HuH-7.5 (cell line): ENCODE data around the gene SH3GLB1.
A peak's percentile ranks its signal among the peaks of the same experiment; 100 is the strongest.
"Not testable (repeated sequence)": the region's sequence is repeated elsewhere in the genome, so short reads cannot be mapped to it uniquely, and the experiment has no call there.

Experiments
- DNase-seq: peaks from one replicate; pipeline ENCODE4 v3.0.0; 2011; ENCODE audit warnings: low spot score

Gene SH3GLB1

DNA sequence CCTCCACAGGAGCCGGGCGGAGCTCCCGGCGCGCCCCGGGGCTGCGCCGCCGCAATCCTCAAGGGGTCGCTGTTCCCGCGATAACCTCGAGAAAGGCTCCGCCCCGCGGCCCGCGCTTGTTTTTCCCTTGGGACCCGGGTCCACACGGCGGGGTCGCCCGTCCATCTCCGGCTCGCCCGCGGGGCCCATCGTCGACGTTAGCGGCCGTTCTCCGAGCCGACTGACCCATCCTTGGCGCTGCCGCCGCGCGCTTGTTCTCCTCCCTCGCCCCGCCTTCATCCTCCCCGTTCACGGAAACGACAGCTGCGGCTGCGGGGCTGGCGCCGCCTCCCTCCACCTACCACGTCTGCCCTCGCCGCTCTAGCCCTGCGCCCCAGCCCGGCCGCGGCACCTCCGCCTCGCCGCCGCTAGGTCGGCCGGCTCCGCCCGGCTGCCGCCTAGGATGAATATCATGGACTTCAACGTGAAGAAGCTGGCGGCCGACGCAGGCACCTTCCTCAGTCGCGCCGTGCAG is at the start of gene SH3GLB1:
SH3GLB1 (plus strand) TSS at position 119 of the 514 bp plus-strand sequence; CDS start at position 443, 324 bp downstream.
- peak; percentile 54 for DNase-seq

DNA sequence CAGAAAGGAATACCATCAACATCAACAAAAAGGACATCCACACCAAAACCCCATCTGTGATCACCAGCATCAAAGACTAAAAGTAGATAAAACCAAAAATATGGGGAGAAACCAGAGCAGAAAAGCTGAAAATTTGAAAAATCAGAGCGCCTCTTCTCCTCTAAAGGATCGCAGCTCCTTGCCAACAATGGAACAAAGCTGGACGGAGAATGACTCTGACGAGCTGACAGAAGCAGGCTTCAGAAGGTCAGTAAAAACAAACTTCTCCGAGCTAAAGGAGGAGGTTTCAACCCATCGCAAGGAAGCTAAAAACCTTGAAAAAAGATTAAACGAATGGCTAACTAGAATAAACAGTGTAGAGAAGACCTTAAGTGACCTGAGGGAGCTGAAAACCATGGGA is 46.0 kb upstream of the SH3GLB1 start:
- DNase-seq, result not testable (repeated sequence)

DNA sequence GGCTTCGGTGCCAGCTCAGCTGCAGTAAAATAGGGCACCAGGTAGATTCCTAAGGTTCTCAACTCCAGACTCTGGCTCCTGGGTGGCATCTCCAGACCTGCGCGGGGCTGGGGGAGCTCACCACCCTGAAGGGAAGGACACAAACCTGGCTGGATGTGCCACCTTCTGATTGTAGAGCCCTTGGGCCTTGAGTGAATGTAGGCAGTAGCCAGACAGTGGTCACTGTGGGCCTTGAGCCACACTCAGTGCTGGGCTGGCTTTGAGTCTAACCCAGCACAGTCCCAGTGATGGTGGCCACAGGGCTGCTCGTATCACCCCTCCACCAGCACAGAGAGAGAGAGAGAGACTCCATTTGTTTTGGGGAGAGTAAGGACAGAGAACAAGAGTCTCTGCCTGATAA is 38.0 kb upstream of the SH3GLB1 start:
- DNase-seq, result no peak

DNA sequence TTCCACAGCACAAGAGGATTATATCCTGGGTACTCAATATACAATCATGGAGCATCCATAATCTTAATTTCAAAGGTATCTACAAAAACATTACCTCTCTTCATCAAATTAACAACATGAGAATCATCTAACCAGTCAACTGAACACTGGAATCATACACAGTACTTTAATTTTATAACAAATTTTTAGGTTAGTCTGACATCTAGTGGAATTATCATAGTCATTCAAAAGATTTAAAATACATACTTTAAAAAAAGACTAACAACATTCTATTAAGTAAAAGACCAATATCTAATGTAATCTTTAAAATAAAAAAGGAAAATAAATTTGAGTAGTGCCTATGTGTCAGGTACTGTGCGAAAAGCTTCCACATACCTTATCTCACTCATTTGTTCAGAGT is 16.8 kb upstream of the SH3GLB1 start:
- DNase-seq, result no peak

DNA sequence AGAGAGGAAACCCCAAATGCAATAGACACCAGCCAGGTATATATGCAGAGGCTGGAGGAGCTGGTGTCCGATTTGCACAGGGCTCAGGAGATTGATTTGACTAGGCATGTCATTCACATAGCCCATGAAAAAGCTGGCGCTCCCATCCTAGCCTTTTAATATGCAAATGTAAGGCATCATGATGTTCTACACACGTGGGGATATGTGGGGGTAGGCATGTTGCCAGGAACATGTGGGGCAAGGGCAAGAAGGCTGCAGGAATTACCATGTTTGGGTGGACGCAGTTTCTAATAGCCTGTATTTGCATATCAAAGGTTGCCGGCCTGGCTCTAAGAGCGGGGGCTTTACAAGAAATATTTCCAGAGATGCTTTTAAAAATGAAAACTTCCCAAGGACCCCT is 11.7 kb upstream of the SH3GLB1 start:
- DNase-seq, result no peak

DNA sequence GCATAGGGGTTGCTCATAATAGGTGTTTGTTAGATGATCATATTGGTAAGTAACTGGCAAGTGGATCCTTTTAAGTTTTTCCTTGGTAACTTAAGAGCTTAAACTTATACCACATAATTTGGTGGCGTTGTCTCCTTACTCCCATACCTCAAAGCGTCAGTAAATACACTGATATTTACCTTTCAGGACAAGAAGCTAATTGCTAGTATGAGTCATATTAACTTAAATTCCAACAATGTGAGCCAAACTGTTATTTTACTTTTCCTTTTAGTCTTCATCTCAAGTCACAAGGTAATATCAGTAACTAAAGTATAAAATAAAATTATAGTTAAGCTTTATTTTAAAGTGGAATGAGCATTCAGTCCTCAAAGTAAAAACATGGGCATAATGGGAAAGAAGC is 9.0 kb upstream of the SH3GLB1 start:
- no peak for DNase-seq

DNA sequence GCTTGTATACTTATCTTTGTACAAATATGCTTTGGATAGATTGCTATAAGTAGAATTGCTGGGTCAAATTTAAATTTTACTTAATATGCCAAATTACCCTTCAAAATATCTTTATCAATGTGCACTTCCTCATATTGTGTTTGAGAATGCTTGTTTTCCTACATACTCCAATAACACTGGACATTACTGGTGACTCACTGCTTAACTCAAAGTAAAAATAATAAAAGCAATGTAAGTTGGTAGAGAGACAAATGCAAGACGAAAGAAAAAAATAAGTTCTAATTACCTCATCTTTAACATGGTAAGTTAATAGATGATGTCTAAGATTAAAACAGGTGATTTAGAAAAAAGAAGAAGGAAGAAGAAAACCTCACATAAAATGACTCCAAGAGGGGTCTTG is 7.9 kb upstream of the SH3GLB1 start:
- DNase-seq, result no peak

DNA sequence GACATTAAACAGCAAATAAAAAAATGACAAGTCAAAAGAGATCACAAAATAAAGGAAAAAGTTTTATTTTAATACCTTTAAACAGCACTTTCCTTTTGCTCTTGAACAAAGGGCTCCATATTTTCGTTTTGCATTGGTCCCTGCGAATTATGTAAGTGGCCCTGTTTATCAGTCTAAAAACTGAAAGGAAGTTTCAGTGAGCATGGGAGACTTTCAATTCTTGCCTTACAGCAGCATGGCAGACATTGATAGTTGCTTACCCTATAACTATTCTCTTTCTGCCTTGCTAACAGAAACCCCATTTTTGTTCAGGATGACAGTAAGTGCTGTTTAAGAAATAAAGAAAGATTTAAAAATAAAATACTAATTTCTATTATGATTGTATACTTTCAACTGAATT is 5.2 kb upstream of the SH3GLB1 start:
- DNase-seq, result no peak

DNA sequence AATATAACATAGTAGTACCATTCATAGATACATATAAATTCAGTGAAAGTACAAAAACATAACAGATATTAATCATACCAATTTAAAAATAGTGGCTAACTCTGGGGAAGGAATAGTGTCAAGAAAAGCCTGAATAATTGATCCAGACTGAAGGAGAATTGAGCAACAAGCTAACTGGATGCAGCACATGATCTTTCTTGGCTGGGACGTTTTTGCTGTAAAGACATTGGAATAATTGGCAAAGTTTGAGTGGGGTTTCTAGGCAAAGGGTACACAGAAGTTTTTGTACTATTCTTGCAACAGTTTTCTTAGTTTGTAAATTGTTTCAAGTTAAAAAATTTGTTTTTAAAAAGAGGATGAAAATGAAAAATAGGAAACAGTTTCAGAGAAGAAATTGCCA is 2.6 kb upstream of the SH3GLB1 start:
- no peak for DNase-seq

DNA sequence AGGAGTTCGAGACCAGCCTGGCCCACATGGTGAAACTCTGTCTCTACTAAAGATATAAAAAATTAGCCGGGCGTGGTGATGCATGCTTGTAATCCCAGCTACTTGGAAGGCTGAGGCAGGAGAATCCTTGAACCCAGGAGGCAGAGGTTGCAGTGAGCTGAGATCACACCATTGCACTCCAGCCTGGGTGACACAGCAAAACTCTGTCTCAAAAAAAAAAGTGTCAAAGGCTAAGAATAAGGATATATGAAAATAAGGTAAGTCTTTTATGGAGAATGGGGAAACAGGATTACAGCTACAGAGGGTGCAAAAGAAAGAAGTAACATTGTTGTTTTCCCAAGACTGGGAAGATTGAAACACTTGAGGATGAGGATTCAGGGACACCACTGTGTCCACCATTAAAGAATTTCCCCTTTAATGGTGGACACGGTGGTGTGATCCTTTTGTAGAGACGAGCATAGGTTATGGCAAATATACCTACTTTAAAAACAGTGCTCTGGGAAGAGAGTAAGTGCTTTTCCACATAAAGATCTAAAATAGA is 1.4 kb upstream of the SH3GLB1 start:
- DNase-seq, result not testable (repeated sequence)

DNA sequence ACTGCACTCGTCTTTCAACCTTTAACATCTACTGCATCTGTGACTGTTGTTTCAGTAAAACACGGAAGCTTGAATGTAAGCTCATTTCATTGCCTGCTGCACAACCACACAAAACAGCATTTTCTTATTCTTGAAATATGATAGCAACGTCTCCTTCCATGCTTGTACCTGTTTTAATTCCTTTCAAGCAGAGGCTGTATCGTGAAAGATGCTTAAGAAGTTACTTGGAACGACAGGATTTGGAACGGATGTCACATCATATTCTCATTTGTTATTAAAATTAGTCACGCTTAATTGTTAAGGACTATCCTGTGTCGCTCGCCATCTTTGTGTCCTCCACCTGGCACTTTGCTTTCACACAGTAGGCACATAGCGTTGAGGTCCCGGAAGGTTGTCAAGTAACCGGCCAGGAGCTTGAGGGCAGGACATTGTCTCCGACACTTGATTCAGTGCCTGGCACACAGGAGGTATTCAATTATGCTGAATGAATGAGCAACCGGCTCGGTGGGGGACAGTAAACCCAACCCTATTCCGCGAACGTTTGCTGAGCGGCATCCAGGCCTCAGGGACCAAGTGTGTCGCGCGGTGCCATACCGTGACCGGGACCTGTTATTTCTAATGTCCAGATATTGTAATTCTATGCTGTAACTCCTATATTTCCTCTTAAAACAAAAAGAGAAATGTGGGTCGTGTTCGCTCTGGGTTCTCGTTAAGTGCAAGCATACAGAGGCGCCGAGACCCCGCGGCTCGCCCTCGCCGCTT is 499 bp upstream of the SH3GLB1 start:
- peak; percentile 8 for DNase-seq

DNA sequence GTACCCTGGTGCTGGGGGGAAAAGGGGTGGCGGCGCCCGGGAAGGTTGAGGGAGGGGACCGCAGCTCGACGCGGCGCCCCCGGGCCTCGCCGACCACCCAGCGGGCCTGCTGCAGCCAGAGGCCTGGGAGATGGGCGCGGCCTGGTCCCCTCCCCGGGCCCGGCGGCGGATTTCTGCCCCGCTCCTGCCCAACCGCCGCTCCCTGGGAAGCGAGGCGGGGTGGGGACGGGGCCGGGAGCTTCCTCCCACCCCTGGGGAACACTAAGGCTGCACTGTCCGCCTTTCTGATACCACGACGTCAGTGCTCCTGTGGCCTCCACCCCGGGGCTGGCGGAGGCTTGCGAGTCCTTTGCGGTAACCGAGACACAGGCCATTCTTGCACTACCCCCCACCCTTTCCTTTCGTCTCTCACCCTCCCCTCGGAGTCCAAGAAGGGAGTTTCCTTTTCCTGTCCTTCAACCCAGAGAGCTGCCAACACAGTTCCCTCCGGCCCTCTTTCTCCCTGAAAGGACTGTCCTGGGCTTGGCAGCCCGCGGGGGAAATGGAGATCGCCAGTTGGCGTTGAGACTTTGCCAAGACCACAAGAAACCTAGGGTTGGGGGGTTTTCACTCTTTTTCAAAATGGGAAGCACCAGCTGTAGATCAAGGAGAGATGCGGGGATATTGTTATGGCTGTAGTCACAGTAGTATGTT is 742 bp downstream of the SH3GLB1 start:
- DNase-seq, result peak; percentile 26

DNA sequence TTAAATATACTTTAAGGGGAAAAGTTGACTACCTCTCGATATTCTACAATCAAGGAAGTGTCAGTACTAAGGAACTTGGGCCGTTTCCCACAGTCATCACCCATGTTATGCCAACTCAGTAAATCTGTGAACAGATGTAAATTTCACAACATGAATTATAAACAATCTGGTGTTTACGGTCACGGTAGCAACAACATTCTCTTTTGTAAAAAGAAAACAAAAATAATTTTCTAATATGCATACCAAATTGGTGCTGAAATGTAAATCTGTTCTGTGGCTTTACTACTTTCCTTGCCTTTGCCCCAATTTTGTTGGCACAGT is 1.2 kb downstream of the SH3GLB1 start:
- DNase-seq, result no peak

DNA sequence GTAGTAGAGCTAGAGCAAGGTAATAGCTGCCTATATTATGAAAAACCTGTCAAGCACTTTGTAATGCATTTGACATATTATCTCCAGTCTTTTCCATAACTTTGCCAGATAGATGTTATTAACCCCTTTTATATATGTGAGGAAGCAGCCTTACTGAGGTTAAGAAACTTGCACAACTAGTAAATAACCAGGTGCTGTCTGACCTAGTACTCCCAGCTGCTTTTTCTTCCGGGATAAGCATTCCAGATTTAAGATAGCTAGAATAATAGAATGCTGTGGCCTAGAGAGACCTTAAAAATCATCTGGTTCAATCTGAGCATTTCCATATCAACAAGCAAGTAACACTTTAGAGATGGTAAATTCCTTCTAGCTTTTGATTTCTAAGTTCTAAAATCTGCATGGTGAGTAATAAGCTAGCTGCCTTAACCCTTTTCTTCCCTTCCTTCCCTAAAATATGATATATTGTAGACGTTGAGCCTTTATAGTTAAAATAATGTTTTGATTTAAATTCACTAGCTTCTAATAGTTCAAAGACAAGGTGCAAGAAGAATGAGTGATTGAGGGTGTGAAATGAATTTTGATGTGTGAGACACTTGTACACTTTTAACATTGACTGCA is 1.8 kb downstream of the SH3GLB1 start:
- DNase-seq, result no peak

DNA sequence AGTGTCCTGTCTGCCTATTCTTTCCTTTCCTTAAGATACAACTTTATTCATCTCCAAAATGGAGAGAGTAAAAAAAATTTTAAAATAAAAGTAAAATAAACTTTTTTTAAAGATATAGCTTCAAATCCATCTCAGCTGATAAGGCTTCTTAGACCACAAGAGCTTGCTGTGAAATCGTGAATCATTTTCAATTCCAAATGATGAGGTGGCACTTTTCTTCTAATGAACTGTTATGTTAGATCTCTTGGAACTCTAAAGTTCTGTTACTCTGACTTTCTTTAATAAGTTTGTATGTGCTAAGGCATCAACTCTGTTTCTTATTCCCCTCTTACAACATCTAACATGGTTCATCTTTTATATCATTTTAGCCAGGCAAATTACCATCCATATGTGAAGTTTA is 4.5 kb downstream of the SH3GLB1 start:
- no peak for DNase-seq

DNA sequence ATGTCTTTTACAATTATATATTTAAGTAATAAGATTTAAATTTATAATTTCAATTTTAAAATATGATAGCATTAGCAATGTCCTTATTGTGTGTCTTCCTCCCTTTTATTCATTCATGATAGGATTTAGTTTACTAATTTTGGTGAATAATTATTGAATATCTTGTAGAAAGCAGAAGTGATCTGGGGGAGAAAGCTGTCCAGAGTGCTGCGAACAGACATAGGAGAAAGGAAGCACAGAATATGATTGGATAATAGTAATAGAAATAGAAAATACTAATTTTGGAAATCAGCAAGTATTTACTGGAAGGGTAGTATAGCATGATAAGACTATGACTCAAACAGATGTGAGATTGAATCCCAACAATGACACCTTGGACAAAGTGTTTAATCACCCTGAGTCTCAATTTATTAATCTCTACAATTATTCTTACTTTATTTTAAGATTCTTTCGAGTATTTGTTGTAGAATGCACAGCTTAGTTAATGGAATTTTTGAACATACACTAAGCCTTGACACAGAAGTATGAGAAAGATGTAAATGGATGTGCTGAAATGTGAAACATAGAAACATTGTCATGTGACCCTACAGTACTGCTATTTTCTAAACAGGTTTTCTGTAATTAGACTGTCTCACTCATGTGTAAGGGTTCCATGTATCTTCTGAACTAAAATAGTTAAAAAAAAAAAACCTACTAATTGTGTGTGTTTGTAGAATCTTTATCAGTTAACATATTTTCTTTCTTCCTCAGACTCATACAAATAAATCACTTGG is 7.9 kb downstream of the SH3GLB1 start:
- no peak for DNase-seq

DNA sequence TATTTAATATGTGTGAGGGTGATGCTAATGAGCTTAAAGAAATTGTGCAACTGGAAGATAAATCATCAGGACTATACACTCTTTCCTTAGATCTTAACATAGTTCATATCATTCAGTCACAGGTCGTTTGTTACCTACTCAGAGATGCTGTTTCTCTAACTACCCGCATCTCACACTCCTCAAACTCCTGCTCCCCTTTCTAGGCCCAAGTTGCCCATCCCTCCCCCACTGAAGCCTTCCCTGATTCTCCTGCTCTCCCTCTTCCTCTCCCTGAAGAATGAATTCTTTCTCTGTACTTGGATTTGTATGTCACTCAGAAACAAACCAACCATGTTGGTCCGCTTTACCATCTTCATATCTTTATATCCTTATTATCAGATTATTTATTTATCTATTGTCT is 9.1 kb downstream of the SH3GLB1 start:
- no peak for DNase-seq

DNA sequence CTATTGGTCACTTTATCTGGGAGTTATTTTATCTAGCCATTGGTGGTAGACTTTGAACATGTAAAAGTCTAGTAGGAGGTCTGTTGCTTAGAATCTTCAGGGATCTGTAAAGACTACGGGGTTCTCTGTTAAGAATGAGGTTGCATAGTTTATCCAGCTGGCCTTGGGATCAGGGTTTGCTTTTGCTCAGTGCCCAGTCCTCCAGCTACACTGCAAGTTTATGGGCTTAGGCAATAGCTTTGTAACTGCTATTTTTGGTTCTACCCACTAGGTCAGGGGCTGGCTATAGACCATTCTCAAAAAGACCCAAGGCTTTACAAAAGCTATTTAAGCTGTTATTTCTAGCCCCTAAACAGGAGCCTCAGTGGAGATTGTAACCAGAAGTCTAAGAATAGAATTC is 9.8 kb downstream of the SH3GLB1 start:
- DNase-seq, result no peak

DNA sequence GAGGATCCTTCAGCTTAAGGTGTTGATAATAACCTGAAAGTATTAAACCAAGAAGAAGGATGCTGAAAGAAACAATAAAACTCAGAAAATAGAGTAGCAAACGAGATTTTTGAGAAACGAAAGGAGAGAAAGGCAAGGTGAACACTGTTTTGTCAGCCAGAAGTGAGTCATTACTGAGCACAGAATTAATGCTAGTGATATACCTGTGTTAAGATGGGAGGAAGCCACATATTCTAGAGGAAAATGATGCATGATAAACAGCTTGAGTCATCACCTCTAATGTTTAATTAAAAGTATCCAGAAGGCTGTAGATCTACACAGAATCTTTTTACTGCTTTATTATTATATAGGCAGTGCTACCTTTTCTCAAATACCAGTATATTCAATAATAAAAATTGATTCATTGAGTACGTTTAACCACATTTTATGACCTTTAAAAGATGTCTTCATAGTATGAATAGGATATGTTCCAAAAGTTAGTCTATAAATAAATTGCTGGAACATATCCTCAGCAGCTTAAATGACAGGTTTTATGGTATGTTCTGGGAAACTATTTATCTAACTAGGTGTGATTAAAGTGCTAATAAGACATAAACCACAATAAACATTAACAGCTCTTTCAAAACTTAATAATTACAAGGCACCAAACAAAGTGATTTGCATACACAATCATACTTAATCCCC is 10.3 kb downstream of the SH3GLB1 start:
- no peak for DNase-seq

DNA sequence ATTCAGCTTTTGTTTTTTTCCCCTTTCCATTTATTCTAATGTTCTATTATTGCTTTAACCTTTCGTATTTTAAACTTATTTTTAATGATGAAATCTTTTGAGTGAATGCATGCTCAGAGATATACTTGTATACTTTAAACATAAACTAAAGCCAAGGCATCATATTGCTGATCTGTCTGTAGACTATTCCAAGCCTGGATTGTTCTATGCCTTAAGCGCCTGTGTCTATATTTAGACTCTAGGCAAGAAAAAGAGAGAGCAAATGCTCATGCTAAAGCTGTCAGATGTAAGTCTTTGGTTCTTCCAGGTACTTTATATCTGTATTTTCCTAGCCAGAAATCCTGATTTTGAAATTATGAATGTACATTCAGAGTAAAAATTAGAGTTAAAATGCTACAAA is 14.4 kb downstream of the SH3GLB1 start:
- DNase-seq, result no peak

DNA sequence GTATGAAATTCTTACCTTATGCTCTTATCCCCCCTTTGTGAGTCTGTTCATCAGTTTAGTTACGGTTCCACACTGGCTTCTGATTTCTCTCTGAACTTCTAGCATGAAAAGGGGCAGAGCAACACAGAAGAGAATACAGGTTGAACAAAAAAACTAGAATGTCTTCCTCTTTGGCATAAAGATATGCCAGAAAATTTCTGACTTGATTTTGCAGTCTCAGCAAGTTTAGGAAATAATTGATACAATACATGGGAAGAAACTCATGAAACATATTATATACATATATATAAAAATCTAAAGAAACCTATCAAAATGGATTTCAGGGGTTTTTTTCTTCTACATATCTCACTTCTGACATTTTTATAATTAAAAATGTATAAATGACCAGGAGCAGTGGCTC is 27.0 kb downstream of the SH3GLB1 start:
- no peak for DNase-seq

DNA sequence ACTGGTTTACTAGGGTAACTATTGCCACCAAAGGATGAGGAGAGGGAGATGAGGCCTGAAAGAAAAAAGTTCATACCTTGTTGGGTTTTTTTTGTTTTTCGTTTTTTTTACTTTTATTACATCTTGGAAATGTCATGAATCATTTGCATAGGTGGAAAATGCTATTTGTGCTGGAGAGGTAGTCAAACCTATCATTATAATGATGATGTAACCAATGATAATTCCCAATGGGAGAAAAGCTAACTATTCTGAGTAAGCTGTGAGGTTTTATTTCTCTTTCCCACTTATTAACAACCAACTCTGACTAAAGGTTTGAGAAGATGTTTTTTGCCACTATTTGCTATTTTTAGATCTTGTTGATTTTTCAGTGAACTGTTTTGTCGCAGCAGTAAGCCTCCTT is 29.0 kb downstream of the SH3GLB1 start:
- no peak for DNase-seq
